A673 (cell line): ENCODE measurements around the gene MARK1.

Experiments
- CTCF ChIP-seq: fragments of 300-800, 200-600 bp; sonication (generic); conservative IDR thresholded peaks from 2 replicates; pipeline ENCODE4 v1.5.1; 2017; ENCODE audit warnings: low read depth, mild to moderate bottlenecking, antibody characterized with exemption, low read length, moderate library complexity, mixed read lengths
- EZH2 ChIP-seq: fragments of 200-600 bp; sonication (generic); IDR thresholded peaks from 2 replicates; pipeline ENCODE4 v1.6.1; 2017; ENCODE audit warnings: borderline replicate concordance, low read depth, mild to moderate bottlenecking, mixed read lengths, antibody characterized with exemption, low read length; ENCODE audit not compliant: poor library complexity, severe bottlenecking

- TF ChIP-seq CTCF: no peak
- no peak for TF ChIP-seq EZH2
Measured at GRCh38 chr1:220692436-220693228, 164.7 kb downstream of the MARK1 start.
